Hepatocyte (in vitro differentiated cells): ENCODE results near the gene TSPAN32.

ENCODE experiments used
- CTCF ChIP-seq: fragments of 200-600 bp; sonication (generic); IDR thresholded peaks from 2 replicates; pipeline ENCODE4 v1.5.1; 2016; ENCODE audit warnings: antibody characterized with exemption, mild to moderate bottlenecking; ENCODE audit not compliant: poor library complexity
- EZH2 ChIP-seq: fragments of 200-600 bp; sonication (generic); IDR thresholded peaks from 2 replicates; pipeline ENCODE4 v1.6.1; 2016; ENCODE audit warnings: antibody characterized with exemption, mild to moderate bottlenecking, borderline replicate concordance

GRCh38 chr11:2365571-2366210 is 63.9 kb downstream of the TSPAN32 start:
- TF ChIP-seq CTCF (no peak), EZH2 (no peak)
